HG02571 (cell line): ENCODE measurements around the gene CHN1.

Experiments
- ATAC-seq: cut with Tn5 transposase; IDR thresholded peaks from one replicate; pipeline ENCODE4 v1.9.1; 2021; ENCODE audit warnings: mild to moderate bottlenecking, moderate library complexity; ENCODE audit not compliant: unreplicated experiment

The CHN1 gene

DNA sequence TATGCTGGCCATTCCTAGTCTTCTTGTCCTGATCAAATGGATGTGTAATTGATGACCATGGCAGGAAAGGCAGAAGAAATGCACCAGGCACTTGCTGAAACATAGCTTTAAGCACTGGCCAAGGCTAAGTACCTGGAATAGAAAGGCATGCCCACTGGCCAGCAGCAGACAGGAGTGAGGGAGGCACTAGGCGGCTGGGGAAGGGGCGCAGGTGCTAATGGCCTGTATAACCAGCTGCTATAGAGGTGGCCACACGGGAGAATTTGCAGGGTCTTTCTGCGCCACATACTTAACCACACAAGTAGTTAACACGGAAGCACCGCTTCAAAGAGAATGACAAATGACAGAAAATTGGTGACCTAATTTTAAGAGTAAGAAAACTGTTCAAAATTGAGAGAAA is 174.6 kb downstream of the CHN1 start:
- no peak for ATAC-seq

DNA sequence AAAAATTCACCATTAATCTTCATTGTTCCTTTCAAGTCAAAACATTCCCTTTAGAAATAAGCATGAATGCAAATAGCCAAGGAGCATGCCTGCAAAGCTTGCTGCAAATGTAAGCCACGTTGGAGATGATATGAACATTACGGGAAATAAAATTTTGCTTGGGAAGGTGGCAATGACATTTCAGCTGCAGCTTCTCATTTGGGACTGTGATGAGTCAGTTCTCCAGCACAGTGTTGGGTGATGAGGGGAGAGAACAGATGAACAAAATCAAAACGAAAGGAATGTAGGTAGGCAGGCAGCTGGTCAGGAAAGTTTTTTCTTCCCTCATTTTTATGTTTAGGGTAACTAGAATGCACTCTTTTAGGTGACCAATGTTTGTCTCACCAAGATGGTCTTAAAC is 175.6 kb downstream of the CHN1 start:
- no peak for ATAC-seq

DNA sequence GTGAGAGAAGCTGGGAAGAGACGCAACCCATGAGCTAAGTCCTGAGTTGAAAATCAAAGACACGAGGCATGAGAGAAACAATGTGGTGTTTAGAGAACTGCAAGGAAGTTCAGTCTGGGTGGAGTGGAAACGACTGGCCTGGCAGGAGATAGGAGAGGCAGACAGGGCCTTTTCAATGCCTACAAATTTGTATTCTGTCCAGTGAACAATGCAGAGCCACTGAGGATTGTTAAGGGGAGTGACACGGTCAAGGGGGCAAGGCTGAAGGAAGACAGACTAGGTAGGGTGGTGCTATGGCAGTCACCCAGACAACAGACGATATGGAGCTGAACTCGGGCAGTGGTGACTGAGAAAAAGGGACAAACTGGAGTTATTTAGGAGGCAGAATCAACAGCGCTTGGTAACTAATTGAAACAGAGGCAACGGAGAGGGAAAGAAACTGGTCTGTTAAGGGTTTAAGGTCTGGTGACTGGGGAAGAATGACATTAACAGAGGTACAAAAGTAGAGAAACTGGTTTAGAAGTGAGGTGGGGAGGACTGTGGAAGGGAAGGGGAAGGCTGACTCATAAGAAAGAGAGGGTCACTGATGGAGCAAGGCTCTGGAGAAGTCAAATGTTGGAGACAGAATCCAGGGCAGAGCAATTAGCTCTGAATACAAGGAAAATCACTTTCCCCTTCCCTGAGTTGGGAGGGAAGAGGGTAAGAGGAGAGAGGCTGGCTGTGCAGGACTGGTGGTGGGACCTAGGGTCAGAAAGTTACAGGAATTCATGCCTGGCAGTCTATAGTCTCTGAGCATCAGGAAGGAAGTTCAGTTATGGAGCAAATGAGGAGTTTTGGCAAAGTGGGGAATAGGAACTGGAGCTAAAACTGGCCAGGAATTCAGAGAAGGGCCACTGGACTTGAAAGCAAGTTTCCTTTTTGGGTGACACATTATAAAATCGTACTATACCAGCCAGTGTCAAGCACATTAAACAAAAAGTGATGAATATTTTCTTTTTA is 177.5 kb downstream of the CHN1 start:
- no peak for ATAC-seq

DNA sequence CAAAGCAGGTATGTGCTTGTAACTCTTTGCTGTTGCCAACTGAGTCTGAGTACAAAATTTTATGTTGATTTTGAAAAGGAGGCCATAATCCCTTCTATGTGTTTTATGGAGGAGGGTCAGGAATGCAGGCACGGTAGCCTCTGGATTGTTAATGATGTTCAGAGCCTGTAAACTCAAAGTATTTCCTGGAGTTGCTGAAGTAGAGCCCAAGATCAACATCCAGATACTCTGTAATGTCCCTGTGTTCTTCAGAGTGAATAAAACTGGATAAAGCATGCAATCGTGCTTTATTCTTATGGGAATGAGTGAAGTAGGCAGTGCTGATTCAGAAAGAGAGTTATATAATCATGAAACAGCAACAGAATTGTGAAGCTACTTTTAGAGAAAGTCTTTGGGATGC is 179.1 kb downstream of the CHN1 start:
- no peak for ATAC-seq

- ATAC-seq: no peak
Observed at GRCh38 chr2:174824068-174824467, 181.1 kb downstream of the CHN1 start.

GRCh38 chr2:174821628-174822027 is 183.6 kb downstream of the CHN1 start:
- no peak for ATAC-seq

GRCh38 chr2:174820361-174820760 is 184.8 kb downstream of the CHN1 start:
- ATAC-seq: no peak

- ATAC-seq: no peak
Observed at GRCh38 chr2:174815526-174815925, 189.7 kb downstream of the CHN1 start.

DNA sequence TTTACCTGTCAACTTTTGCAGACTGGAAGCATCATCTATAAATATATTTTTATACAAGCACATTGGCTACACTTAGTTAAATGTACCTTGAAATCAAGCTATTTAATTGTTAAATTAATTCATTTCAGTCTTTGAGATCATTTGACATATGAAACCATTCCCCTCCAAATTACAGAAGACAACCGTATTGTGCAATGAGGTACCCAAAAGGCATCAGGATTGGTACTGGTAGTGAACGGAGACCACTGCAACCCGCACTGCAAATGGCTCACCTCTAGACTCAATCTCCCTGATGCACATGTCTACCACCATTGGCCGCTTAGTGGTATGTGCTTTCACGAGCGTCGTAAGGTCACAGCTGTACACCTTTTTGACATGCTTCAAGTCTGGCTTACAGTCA is 193.1 kb downstream of the CHN1 start:
- no peak for ATAC-seq

GRCh38 chr2:174807931-174808330 is 197.2 kb downstream of the CHN1 start:
- ATAC-seq: no peak

GRCh38 chr2:174805803-174806202 is 199.4 kb downstream of the CHN1 start:
- ATAC-seq: no peak

DNA sequence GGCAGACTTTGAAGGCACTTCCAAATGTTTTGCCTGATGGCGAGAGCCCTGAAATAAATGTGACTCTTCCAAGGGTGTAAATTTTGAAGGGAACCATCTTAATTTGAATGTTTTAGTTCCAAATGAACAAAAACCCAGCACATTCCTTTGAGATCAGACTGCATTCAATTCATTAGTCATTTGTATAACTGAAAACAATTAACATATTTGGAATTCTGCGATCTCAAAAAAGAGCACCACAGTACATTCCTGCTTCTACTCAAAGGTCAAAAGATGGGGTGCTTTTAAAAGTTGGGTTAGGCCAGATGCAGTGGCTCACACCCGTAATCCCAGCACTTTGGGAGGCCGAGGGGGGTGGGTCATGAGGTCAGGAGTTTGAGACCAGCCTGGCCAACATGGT is 202.7 kb downstream of the CHN1 start:
- no peak for ATAC-seq

DNA sequence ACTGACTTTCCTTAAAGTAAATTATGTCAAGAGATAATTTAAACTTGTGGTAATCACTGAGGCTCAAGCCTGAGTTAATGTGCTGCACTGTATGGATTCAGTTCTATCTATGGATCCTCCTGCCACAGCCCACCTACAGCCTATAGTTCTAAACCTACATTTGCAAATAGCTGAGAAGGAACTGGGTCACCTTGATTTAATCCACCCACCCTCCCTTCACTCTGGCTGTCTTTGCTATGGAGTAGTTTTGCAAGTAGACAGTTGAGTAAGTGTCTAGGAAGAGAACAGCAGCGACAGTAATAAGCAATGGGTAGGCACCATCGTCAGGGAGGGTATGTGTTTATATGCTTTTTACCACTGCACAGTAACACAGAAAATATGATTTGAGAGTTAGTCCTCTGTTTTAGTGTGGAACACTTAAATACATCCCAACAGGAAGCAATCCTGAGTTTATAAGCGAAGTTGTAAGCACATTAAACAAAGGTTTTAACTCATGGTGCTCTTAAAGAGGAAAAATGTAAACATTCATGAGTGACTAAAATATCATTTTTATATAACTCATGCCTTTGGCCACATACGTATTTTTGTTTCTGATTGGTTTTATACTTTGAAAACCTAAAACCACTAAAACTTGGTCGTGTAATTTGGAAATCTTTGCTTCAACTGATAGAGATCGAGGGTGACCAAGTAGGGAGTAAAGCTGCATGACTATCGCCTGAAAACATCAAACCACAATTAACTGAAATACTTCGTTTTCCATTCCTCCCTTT is 204.6 kb downstream of the CHN1 start:
- no peak for ATAC-seq

- ATAC-seq: no peak
Observed at GRCh38 chr2:174798801-174799200, 206.4 kb downstream of the CHN1 start.

DNA sequence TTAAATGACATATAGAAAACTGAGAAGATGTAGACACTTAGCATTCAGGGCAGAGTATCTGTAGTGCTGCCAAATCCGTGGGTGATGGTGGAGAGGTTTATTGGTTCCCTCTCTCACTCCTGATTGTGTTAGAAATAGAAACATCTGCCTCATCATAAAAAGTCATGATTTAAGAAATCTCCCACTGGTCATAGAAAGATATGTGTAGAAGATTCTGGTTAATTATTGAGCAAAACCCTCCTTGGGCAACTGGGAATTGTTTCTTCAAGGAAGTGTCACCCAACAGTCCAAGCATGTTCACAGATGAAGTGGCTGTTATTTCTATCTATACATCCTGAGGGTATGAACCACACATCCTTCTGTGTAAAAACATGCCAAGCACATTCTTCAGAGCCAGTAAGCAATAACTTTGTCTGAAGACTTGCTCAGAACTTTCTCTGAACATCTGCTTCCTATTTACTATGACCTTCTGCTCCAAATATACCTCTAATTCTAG is 207.4 kb downstream of the CHN1 start:
- ATAC-seq: no peak

GRCh38 chr2:174796319-174796771 is 208.8 kb downstream of the CHN1 start:
- no peak for ATAC-seq

DNA sequence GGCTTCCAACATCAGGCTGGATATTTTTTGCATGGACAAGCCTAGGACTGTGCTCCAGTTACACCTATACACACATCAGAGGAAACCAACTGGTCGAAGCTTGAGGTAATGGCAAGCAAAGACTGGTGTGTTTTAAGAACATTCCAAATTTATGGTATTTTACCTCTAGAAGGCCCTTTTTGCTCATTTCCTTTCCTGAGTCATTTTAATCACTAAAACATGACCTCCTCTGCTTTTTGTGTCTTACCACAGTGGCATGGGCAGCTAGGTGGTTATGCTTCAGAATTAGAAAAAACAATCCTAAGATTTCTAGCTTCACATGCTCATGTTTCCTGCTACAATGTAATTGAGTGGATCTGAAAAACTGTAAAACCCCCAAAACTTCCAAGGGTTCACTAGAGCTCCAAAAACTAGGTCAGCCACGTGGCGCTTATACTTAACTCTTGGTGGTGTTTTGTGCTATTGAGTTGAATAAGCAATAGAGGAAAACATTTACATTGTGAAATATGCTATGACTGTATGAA is 210.3 kb downstream of the CHN1 start:
- ATAC-seq: no peak

GRCh38 chr2:174792309-174793025 is 212.7 kb downstream of the CHN1 start:
- no peak for ATAC-seq

DNA sequence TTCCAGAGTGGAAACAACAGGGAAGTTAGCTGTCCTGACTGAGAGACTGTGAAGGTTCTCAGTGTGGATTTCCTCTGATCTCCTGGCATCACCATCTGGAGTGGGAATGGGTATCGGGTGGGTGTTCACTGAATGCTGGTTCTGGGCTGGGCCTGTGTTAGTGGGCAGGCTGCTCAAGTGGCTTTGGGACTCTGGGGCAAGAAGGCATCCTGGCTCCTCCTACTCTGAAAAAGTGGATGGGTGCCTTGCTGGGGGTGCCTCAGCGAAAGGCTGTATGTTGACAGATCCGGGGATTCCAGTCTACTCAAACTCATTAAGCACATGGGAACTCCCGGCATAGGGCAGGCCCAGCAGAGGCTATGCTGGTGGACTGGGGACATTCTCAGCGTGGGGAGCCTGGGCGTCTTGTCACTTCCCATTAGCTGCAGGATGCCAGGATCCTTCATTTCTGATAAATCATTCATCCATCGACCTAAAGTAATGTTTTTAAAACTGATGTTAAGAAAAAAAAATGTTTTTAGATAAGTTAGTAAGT is 213.4 kb downstream of the CHN1 start:
- no peak for ATAC-seq

- no peak for ATAC-seq
Observed at GRCh38 chr2:174791020-174791419, 214.2 kb downstream of the CHN1 start.

- ATAC-seq: no peak
Observed at GRCh38 chr2:174789001-174789400, 216.2 kb downstream of the CHN1 start.
